NB4 (cell line): ENCODE data around the gene PYDC2.

ENCODE experiments used
- MYC ChIP-seq: IDR thresholded peaks from 2 replicates; pipeline ENCODE4 v1.6.1; 2011; ENCODE audit warnings: low read depth, low read length
- POLR2A ChIP-seq: IDR thresholded peaks from 2 replicates; pipeline ENCODE4 v1.6.1; 2011; ENCODE audit warnings: mild to moderate bottlenecking; ENCODE audit not compliant: insufficient read length; ENCODE audit errors: extremely low read depth
- TF ChIP-seq, protein P1 (sequence below): IDR thresholded peaks from one replicate; pipeline ENCODE4 v1.5.1; 2012; ENCODE audit warnings: low read depth, low read length
- TF ChIP-seq, protein P2 (sequence below): IDR thresholded peaks from 2 replicates; pipeline ENCODE4 v1.6.1; 2011; ENCODE audit warnings: low read depth, low read length

DNA sequence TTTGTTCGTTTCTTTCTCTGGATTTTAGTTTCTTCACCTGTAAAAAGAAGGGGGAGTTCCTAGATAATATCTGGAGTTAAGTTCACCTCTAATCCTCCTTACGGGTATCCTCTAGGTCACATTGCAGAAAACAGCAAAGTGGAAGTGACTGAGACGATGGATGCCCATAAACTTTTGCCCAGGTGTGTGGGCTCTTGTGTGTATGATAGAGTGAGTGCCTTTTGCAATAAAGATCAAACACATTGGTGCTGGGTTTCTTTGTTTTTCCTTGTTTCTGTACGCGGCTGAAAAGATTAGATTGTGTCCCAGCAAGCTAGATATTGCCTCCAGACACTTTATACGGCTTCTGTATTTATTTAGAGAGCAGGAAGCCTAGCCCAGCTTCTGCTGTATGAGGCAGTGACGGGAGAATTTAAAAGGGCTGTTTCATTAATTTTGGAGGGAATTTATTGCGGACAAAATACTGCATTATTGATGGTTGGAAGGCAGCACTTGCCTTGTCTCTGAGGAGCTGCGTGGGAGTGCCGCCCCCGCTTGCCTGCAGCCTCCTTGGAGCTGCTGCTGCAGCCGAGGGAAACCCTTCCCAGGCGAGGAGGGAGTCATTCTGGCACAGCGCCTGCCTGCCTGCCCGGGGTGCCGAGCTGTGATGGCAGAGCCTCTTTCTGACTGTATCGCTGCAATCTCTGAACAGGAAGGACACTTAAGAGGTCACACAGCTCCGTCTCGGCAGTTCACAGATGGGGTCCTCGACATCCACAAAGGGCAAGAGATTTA is 38.5 kb downstream of the PYDC2 start:
- TF ChIP-seq, protein P1, sequence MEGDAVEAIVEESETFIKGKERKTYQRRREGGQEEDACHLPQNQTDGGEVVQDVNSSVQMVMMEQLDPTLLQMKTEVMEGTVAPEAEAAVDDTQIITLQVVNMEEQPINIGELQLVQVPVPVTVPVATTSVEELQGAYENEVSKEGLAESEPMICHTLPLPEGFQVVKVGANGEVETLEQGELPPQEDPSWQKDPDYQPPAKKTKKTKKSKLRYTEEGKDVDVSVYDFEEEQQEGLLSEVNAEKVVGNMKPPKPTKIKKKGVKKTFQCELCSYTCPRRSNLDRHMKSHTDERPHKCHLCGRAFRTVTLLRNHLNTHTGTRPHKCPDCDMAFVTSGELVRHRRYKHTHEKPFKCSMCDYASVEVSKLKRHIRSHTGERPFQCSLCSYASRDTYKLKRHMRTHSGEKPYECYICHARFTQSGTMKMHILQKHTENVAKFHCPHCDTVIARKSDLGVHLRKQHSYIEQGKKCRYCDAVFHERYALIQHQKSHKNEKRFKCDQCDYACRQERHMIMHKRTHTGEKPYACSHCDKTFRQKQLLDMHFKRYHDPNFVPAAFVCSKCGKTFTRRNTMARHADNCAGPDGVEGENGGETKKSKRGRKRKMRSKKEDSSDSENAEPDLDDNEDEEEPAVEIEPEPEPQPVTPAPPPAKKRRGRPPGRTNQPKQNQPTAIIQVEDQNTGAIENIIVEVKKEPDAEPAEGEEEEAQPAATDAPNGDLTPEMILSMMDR: no peak
- TF ChIP-seq POLR2A: no peak
- TF ChIP-seq, protein P2, sequence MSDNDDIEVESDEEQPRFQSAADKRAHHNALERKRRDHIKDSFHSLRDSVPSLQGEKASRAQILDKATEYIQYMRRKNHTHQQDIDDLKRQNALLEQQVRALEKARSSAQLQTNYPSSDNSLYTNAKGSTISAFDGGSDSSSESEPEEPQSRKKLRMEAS: no peak
- TF ChIP-seq MYC: no peak
